ENCODE results near the gene C2orf72.

The C2orf72 gene

GRCh38 chr2:231052494-231053451 lies 15.4 kb downstream of the C2orf72 start:
- in situ Hi-C loops (cut with MboI; ENCODE audit: low sequenced_read_pairs, unreplicated experiment): no loop called here
- peak; percentile 94 for TF ChIP-seq CTCF (IDR thresholded peaks at IDR 0.05; ENCODE audit: borderline replicate concordance, control extremely low read depth, extremely low read depth, insufficient read depth, missing control alignments)
- peak; percentile 92 for DNase-seq (ENCODE audit: low spot score)

- in situ Hi-C loops (cut with MboI; ENCODE audit: low sequenced_read_pairs, unreplicated experiment): no loop called here
- no peak for TF ChIP-seq CTCF (IDR thresholded peaks at IDR 0.05; ENCODE audit: borderline replicate concordance, control extremely low read depth, extremely low read depth, insufficient read depth, missing control alignments)
- no peak for DNase-seq (ENCODE audit: low spot score)
These were observed 16.5 kb downstream of the C2orf72 start for GRCh38 chr2:231053846-231054245.

GRCh38 chr2:231056453-231057416 lies 19.4 kb downstream of the C2orf72 start, which contains the start of gene PSMD1:
PSMD1 (plus strand) TSS chr2:231056867; CDS start chr2:231057026, 159 bp downstream.
- in situ Hi-C loops (cut with MboI; ENCODE audit: low sequenced_read_pairs, unreplicated experiment): no loop called here
- DNase-seq (ENCODE audit: low spot score): peak; percentile 95
- peak; percentile 93 for TF ChIP-seq CTCF (IDR thresholded peaks at IDR 0.05; ENCODE audit: borderline replicate concordance, control extremely low read depth, extremely low read depth, insufficient read depth, missing control alignments)

GRCh38 chr2:231057590-231057989 lies 20.3 kb downstream of the C2orf72 start:
- no peak for DNase-seq (ENCODE audit: low spot score)
- in situ Hi-C loops (cut with MboI; ENCODE audit: low sequenced_read_pairs, unreplicated experiment): no loop called here
- TF ChIP-seq CTCF (IDR thresholded peaks at IDR 0.05; ENCODE audit: borderline replicate concordance, control extremely low read depth, extremely low read depth, insufficient read depth, missing control alignments): no peak

- TF ChIP-seq CTCF (IDR thresholded peaks at IDR 0.05; ENCODE audit: borderline replicate concordance, control extremely low read depth, extremely low read depth, insufficient read depth, missing control alignments): no peak
- in situ Hi-C loops (cut with MboI; ENCODE audit: low sequenced_read_pairs, unreplicated experiment): no loop called here
- DNase-seq (ENCODE audit: low spot score): no peak
These were observed 21.6 kb downstream of the C2orf72 start for GRCh38 chr2:231058761-231059550.
